Sigmoid colon (tissue), 7 donors: ENCODE measurements around the gene GEMIN5. TPM values are rescaled to one million over a fixed set of nuclear protein-coding genes. Genes with fewer than 3 reads are reported as not detected.

Experiments used
- DNase-seq: peaks from one replicate; pipeline ENCODE4 v3.0.0-alpha.2; 2019
- H3K27ac ChIP-seq, 4 donors: fragments of 200-600 bp; sonication (generic); one replicate each; pipeline ENCODE4 v1.5.1; 2016 to 2019; ENCODE audit warnings: mild to moderate bottlenecking in 1 of 4
- H3K27me3 ChIP-seq, 3 donors: fragments of 200-600 bp; sonication (generic); one replicate each; pipeline ENCODE4 v1.5.1; 2019; ENCODE audit warnings: mild to moderate bottlenecking in 1 of 3
- H3K36me3 ChIP-seq, 4 donors: fragments of 200-600 bp; sonication (generic); one replicate each; pipeline ENCODE4 v1.5.1; 2016 to 2019
- H3K4me1 ChIP-seq, 4 donors: fragments of 200-600 bp; sonication (generic); one replicate each; pipeline ENCODE4 v1.5.1; 2017 to 2019
- H3K4me3 ChIP-seq, 4 donors: fragments of 200-600 bp; sonication (generic); one replicate each; pipeline ENCODE4 v1.5.1; 2017 to 2019; ENCODE audit warnings: mild to moderate bottlenecking in 2 of 4, moderate library complexity in 1 of 4
- H3K9me3 ChIP-seq, 4 donors: fragments of 200-600 bp in 3 of 4; sonication (generic) in 3 of 4; one replicate each; pipeline versions ENCODE4 v1.5.1 to v1.6.1; 2013 to 2019
- CTCF ChIP-seq, 4 experiments: fragments of 450-650 bp in 3 of 4; fragments of 200-600 bp in 1 of 4; IDR thresholded peaks; one replicate each; pipeline ENCODE4 v1.5.1; 2016 to 2019; ENCODE audit warnings: antibody characterized with exemption in 4 of 4, mild to moderate bottlenecking in 3 of 4, moderate library complexity in 2 of 4
- EP300 ChIP-seq, 4 donors: sonication (generic); formaldehyde crosslinking; IDR thresholded peaks; one replicate each; pipeline ENCODE4 v1.6.1; 2017; ENCODE audit warnings: antibody characterized with exemption in 4 of 4
- POLR2A ChIP-seq, 2 donors: fragments of 450-650 bp; IDR thresholded peaks; one replicate each; pipeline ENCODE4 v1.6.1; 2016; ENCODE audit warnings: antibody characterized with exemption in 2 of 2, mild to moderate bottlenecking in 2 of 2, moderate library complexity in 2 of 2
- POLR2AphosphoS5 ChIP-seq, 4 donors: sonication (generic); formaldehyde crosslinking; IDR thresholded peaks; one replicate each; pipeline ENCODE4 v1.6.1; 2017; ENCODE audit warnings: antibody characterized with exemption in 4 of 4
- WGBS, 2 donors: extraction: QIAGEN DNeasy Blood & Tissue Kit; methylation state at CpG; one replicate each; pipeline ENCODE4 v1.1.7; 2013; 5-methylcytosine and 5-hydroxymethylcytosine counted together
- intact Hi-C: fragments of 100-400 bp; cut with DNase I; formaldehyde crosslinking; loops from one replicate; pipeline ENCODE4 v1.15.1; 2023
- polyA plus RNA-seq, 3 donors: library from polyadenylated mRNA; stranded (reverse); fragments of 200-250 nt; gene quantifications; one replicate each; pipeline ENCODE4 v1.2.3, GENCODE V29; 2013
- total RNA-seq, 4 donors: library from RNA; depleted of rRNA; stranded (reverse); fragments of >200 nt; gene quantifications; one replicate each; pipeline ENCODE4 v1.1.0, GENCODE V29; 2016
- donor health status: healthy with polysubstance abuse.
- donor health status: Bipolar disorder and iron deficiency.
- donor health status: healthy.

Gene GEMIN5
- total and polyA plus RNA-seq, 7 donors = 0.92 to 15.2 (median 12.2) TPM

- H3K4me1 ChIP-seq = peaks cover 0 to 65% (median 56%) of the 10 kb centered on the region in 4 donors
- peak overlapping the region; percentile 77 to 94 (median 84) for H3K27ac ChIP-seq
- WGBS, 2 donors = 77 to 83% methylated on average over 6 of the region's 6 CpGs
- H3K27me3 ChIP-seq = no peaks in the 10 kb centered on the region
- H3K36me3 ChIP-seq = peaks cover 0 to 5% (median 0%) of the 10 kb centered on the region in 4 donors
- TF ChIP-seq POLR2A (IDR thresholded peaks at IDR 0.05) (no peak), POLR2AphosphoS5 (IDR thresholded peaks at IDR 0.05) (no peak), EP300 (IDR thresholded peaks at IDR 0.05) (no peak), CTCF (IDR thresholded peaks at IDR 0.05) (no peak)
- H3K4me3 ChIP-seq = peak overlapping the region; percentile 56 to 67 (median 60)
- DNase-seq = no peak
- intact Hi-C loops = no loop called here
- no peaks in the 10 kb centered on the region for H3K9me3 ChIP-seq
Observed at GRCh38 chr5:154849264-154849785, 88.7 kb downstream of the GEMIN5 start.

- TF ChIP-seq POLR2AphosphoS5 (IDR thresholded peaks at IDR 0.05) (no peak), CTCF (IDR thresholded peaks at IDR 0.05) (no peak), EP300 (IDR thresholded peaks at IDR 0.05) (no peak), POLR2A (IDR thresholded peaks at IDR 0.05) (no peak)
- intact Hi-C loops = no loop called here
- Histone ChIP-seq H3K4me1 (peaks cover 0 to 63% (median 63%) of the 10 kb centered on the region in 4 donors), H3K27me3 (no peaks in the 10 kb centered on the region), H3K36me3 (peaks cover 0 to 5% (median 0%) of the 10 kb centered on the region in 4 donors), H3K9me3 (no peaks in the 10 kb centered on the region), H3K4me3 (no peak overlapping the region), H3K27ac (peak overlapping the region in 1 of 4 donors; percentile 1)
- no peak for DNase-seq
- 85 to 86% methylated on average over 5 of the region's 5 CpGs for WGBS, 2 donors
Observed at GRCh38 chr5:154844809-154845208, 93.2 kb downstream of the GEMIN5 start.

GRCh38 chr5:154842689-154843530 is 95.1 kb downstream of the GEMIN5 start:
- no peaks in the 10 kb centered on the region for H3K27me3 ChIP-seq
- 65 to 82% methylated on average over 6 of the region's 6 CpGs for WGBS, 2 donors
- intact Hi-C loops = no loop called here
- peak overlapping the region in 2 of 4 donors; percentile 21 to 30 for H3K27ac ChIP-seq
- no peak for DNase-seq
- H3K4me3 ChIP-seq = no peak overlapping the region
- no peaks in the 10 kb centered on the region for H3K9me3 ChIP-seq
- peaks cover 0 to 52% (median 48%) of the 10 kb centered on the region in 4 donors for H3K4me1 ChIP-seq
- peaks cover 0 to 13% (median 0%) of the 10 kb centered on the region in 4 donors for H3K36me3 ChIP-seq
- TF ChIP-seq EP300 (IDR thresholded peaks at IDR 0.05) (no peak), CTCF (IDR thresholded peaks at IDR 0.05) (no peak), POLR2A (IDR thresholded peaks at IDR 0.05) (no peak), POLR2AphosphoS5 (IDR thresholded peaks at IDR 0.05) (no peak)

GRCh38 chr5:154841273-154841661 is 96.7 kb downstream of the GEMIN5 start:
- Histone ChIP-seq H3K36me3 (peaks cover 0 to 27% (median 0%) of the 10 kb centered on the region in 4 donors), H3K4me1 (peaks cover 0 to 52% (median 40%) of the 10 kb centered on the region in 4 donors), H3K27ac (peak overlapping the region in 2 of 4 donors; percentile 20 to 42), H3K27me3 (no peaks in the 10 kb centered on the region), H3K9me3 (no peaks in the 10 kb centered on the region), H3K4me3 (no peak overlapping the region)
- DNase-seq = no peak
- intact Hi-C loops = no loop called here
- TF ChIP-seq POLR2A (IDR thresholded peaks at IDR 0.05) (no peak), EP300 (IDR thresholded peaks at IDR 0.05) (no peak), POLR2AphosphoS5 (IDR thresholded peaks at IDR 0.05) (no peak), CTCF (IDR thresholded peaks at IDR 0.05) (no peak)
